Measurements from ENCODE around the gene FAM180B. TPM values are rescaled to one million over a fixed set of nuclear protein-coding genes. Genes with fewer than 3 reads are reported as not detected.
"Not testable (repeated sequence)": the region's sequence is repeated elsewhere in the genome, so short reads cannot be mapped to it uniquely, and the experiment has no call there.

FAM180B gene
- total RNA-seq, 1 donor from 2014 or later, result not detected

GRCh38 chr11:47553406-47553743 is 33.1 kb upstream of the FAM180B start:
- no peak for DNase-seq (ENCODE audit: low read depth)
- no peak for TF ChIP-seq CTCF (IDR thresholded peaks at IDR 0.05; ENCODE audit: insufficient read depth, low read length, poor library complexity, severe bottlenecking)
- no peaks in the 10 kb centered on the region for H3K36me3 ChIP-seq (ENCODE audit: control insufficient read depth, insufficient read depth, low read length)

GRCh38 chr11:47557004-47557403 is 29.5 kb upstream of the FAM180B start:
- not testable (repeated sequence) for H3K36me3 ChIP-seq (ENCODE audit: control insufficient read depth, insufficient read depth, low read length); DNase-seq (ENCODE audit: low read depth); H3K4me3 ChIP-seq (ENCODE audit: low read depth, low read length); H3K27me3 ChIP-seq (ENCODE audit: control insufficient read depth, insufficient read depth, low read length)

More at GRCh38 chr11:47553406-47553743, 33.1 kb upstream of the FAM180B start:
- peak overlapping the region; percentile 34 for H3K4me3 ChIP-seq (ENCODE audit: low read depth, low read length)
- no peaks in the 10 kb centered on the region for H3K27me3 ChIP-seq (ENCODE audit: control insufficient read depth, insufficient read depth, low read length)

GRCh38 chr11:47558695-47559094 is 27.8 kb upstream of the FAM180B start:
- TF ChIP-seq CTCF (IDR thresholded peaks at IDR 0.05; ENCODE audit: insufficient read depth, low read length, poor library complexity, severe bottlenecking), result no peak
- Histone ChIP-seq H3K36me3 (ENCODE audit: control insufficient read depth, insufficient read depth, low read length) (no peaks in the 10 kb centered on the region), H3K4me3 (ENCODE audit: low read depth, low read length) (no peak overlapping the region), H3K27me3 (ENCODE audit: control insufficient read depth, insufficient read depth, low read length) (no peaks in the 10 kb centered on the region)
- no peak for DNase-seq (ENCODE audit: low read depth)

- DNase-seq (ENCODE audit: low read depth), result no peak
- Histone ChIP-seq H3K36me3 (ENCODE audit: control insufficient read depth, insufficient read depth, low read length) (no peaks in the 10 kb centered on the region), H3K4me3 (ENCODE audit: low read depth, low read length) (no peak overlapping the region), H3K27me3 (ENCODE audit: control insufficient read depth, insufficient read depth, low read length) (no peaks in the 10 kb centered on the region)
- TF ChIP-seq CTCF (IDR thresholded peaks at IDR 0.05; ENCODE audit: insufficient read depth, low read length, poor library complexity, severe bottlenecking), result no peak
These were observed 26.1 kb upstream of the FAM180B start for GRCh38 chr11:47560426-47560825.

GRCh38 chr11:47562393-47562792 is 24.1 kb upstream of the FAM180B start:
- DNase-seq (ENCODE audit: low read depth); H3K36me3 ChIP-seq (ENCODE audit: control insufficient read depth, insufficient read depth, low read length); H3K4me3 ChIP-seq (ENCODE audit: low read depth, low read length); H3K27me3 ChIP-seq (ENCODE audit: control insufficient read depth, insufficient read depth, low read length): not testable (repeated sequence)

GRCh38 chr11:47564366-47564765 is 22.1 kb upstream of the FAM180B start:
- not testable (repeated sequence) for H3K27me3 ChIP-seq (ENCODE audit: control insufficient read depth, insufficient read depth, low read length); H3K4me3 ChIP-seq (ENCODE audit: low read depth, low read length); DNase-seq (ENCODE audit: low read depth); H3K36me3 ChIP-seq (ENCODE audit: control insufficient read depth, insufficient read depth, low read length)

GRCh38 chr11:47564933-47565339 is 21.5 kb upstream of the FAM180B start:
- Histone ChIP-seq H3K27me3 (ENCODE audit: control insufficient read depth, insufficient read depth, low read length) (no peaks in the 10 kb centered on the region), H3K4me3 (ENCODE audit: low read depth, low read length) (peak overlapping the region; percentile 75), H3K36me3 (ENCODE audit: control insufficient read depth, insufficient read depth, low read length) (no peaks in the 10 kb centered on the region)
- DNase-seq (ENCODE audit: low read depth), result no peak
- TF ChIP-seq CTCF (IDR thresholded peaks at IDR 0.05; ENCODE audit: insufficient read depth, low read length, poor library complexity, severe bottlenecking), result no peak

Data from kidney epithelial cell (primary cell).